ENCODE measurements around the gene NPHP3. TPM values are rescaled to one million over a fixed set of nuclear protein-coding genes. Genes with fewer than 3 reads are reported as not detected.

Gene NPHP3
- total RNA-seq, 1 experiment from 2014 or later: 10.8 TPM

- WGBS (ENCODE audit: extremely low coverage, insufficient read length, low lambda C conversion rate): no CpG with 5 or more reads among the region's 3 CpGs
- H3K27me3 Mint-ChIP-seq (ENCODE audit: low read depth): no peaks in the 10 kb centered on the region
- H4K5ac ChIP-seq (ENCODE audit: insufficient read length, low read depth, low read length): no peak overlapping the region
These were observed 40.8 kb downstream of the NPHP3 start for GRCh38 chr3:132681421-132681820.

More at GRCh38 chr3:132681421-132681820, 40.8 kb downstream of the NPHP3 start:
- no peak overlapping the region for H2AK5ac ChIP-seq (ENCODE audit: insufficient read length, low read length)
- H3K4ac ChIP-seq (ENCODE audit: low read depth, low read length): no peak overlapping the region
- no peak overlapping the region for H3K9ac ChIP-seq (ENCODE audit: extremely low read depth, insufficient read length, low read length)
- H2BK15ac ChIP-seq (ENCODE audit: low read depth, low read length): no peak overlapping the region
- H3K4me2 ChIP-seq (ENCODE audit: insufficient read depth, insufficient read length, low read length): no peak overlapping the region
- no peaks in the 10 kb centered on the region for H3K4me1 ChIP-seq (ENCODE audit: insufficient read depth, low read length)
- no peaks in the 10 kb centered on the region for H3K79me1 ChIP-seq (ENCODE audit: insufficient read depth, low read depth, low read length, poor library complexity, severe bottlenecking)
- no peak overlapping the region for H3K14ac ChIP-seq (ENCODE audit: insufficient read depth, low read length)
- no peak overlapping the region for H3T11ph ChIP-seq (ENCODE audit: low read length)
- DNase-seq: no peak
- Mint-ChIP-seq H3K9me3 (no peaks in the 10 kb centered on the region), H3K36me3 (ENCODE audit: insufficient read depth in 1 of 3, low read depth in 3 of 3) (peaks cover 0 to 50% (median 28%) of the 10 kb centered on the region in 3 experiments; a peak in 6 of 7 replicates), H3K4me3 (no peak overlapping the region), H3K4me1 (no peaks in the 10 kb centered on the region), H3K27ac (no peak overlapping the region)
- no peak overlapping the region for H3K56ac ChIP-seq (ENCODE audit: insufficient read length, low read depth, low read length)
- no peak overlapping the region for H4K91ac ChIP-seq (ENCODE audit: insufficient read length, low read depth, low read length)
- no peak overlapping the region for H4K8ac ChIP-seq (replicated peaks; ENCODE audit: insufficient read length, low read depth, low read length)
- TF ChIP-seq, protein P1, sequence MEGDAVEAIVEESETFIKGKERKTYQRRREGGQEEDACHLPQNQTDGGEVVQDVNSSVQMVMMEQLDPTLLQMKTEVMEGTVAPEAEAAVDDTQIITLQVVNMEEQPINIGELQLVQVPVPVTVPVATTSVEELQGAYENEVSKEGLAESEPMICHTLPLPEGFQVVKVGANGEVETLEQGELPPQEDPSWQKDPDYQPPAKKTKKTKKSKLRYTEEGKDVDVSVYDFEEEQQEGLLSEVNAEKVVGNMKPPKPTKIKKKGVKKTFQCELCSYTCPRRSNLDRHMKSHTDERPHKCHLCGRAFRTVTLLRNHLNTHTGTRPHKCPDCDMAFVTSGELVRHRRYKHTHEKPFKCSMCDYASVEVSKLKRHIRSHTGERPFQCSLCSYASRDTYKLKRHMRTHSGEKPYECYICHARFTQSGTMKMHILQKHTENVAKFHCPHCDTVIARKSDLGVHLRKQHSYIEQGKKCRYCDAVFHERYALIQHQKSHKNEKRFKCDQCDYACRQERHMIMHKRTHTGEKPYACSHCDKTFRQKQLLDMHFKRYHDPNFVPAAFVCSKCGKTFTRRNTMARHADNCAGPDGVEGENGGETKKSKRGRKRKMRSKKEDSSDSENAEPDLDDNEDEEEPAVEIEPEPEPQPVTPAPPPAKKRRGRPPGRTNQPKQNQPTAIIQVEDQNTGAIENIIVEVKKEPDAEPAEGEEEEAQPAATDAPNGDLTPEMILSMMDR (conservative IDR thresholded peaks at IDR 0.05): no peak
- no peak overlapping the region for H2BK20ac ChIP-seq (ENCODE audit: low read depth, low read length, poor library complexity, severe bottlenecking)
- no peak overlapping the region for H2BK12ac ChIP-seq (ENCODE audit: insufficient read length, low read depth, low read length)
- H2BK5ac ChIP-seq (ENCODE audit: insufficient read length, low read length): no peak overlapping the region
- H3K23me2 ChIP-seq (ENCODE audit: insufficient read length, low read depth, low read length, poor library complexity, severe bottlenecking): no peaks in the 10 kb centered on the region
- no peak overlapping the region for H2BK120ac ChIP-seq (ENCODE audit: low read depth, low read length, poor library complexity, severe bottlenecking)
- no peaks in the 10 kb centered on the region for H3K27me3 ChIP-seq (ENCODE audit: insufficient read depth, low read length)
- no peak overlapping the region for H3K23ac ChIP-seq (ENCODE audit: insufficient read length, low read depth, low read length)
- no peaks in the 10 kb centered on the region for H3K79me2 ChIP-seq (ENCODE audit: insufficient read depth, low read length)
- no peaks in the 10 kb centered on the region for H4K20me1 ChIP-seq (ENCODE audit: control insufficient read depth, insufficient read depth, insufficient read length)
- no peak overlapping the region for H2AFZ ChIP-seq (ENCODE audit: low read length)
- H3K9me3 ChIP-seq (ENCODE audit: control insufficient read depth, low read depth, low read length): no peaks in the 10 kb centered on the region
- H3K27ac ChIP-seq (ENCODE audit: insufficient read length, low read depth, low read length): no peak overlapping the region
- H3K18ac ChIP-seq (ENCODE audit: insufficient read length, low read depth, low read length): no peak overlapping the region

Measured in H9 (cell line).